ENCODE data around the gene RCN2.

The RCN2 gene

DNA sequence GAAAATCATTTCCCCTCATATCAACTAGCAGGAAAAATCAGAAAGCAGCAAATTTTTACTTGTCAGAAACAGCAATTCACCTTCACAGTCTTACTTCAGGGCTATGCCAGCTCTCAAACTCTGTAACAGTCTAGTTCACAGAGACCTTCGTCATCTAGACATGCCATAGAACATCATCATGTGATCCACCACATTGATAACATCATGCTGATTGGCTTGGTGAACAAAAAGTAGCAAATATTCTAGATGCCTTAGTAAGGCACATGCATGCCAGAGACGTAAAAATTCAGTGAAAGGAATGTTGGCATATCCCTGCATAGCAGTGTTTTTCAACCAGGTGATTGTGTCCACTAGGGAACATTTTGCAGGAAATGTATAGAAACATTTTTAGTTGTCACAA lies 17.8 kb upstream of the RCN2 start:
- Histone ChIP-seq H3K27ac (ENCODE audit: low read length) (no peak overlapping the region), H3K4me2 (ENCODE audit: insufficient read depth, low read length) (no peak overlapping the region), H3K4me3 (ENCODE audit: low read depth in 1 of 2, low read length in 2 of 2) (no peak overlapping the region), H3K27me3 (ENCODE audit: insufficient read depth, low read length, poor library complexity) (no peaks in the 10 kb centered on the region), H3K4me1 (ENCODE audit: insufficient read depth, low read length) (no peaks in the 10 kb centered on the region), H3K9ac (ENCODE audit: low read depth, low read length) (no peak overlapping the region), H3K36me3 (ENCODE audit: insufficient read depth, low read length) (no peaks in the 10 kb centered on the region), H4K20me1 (ENCODE audit: insufficient read depth, low read length) (no peaks in the 10 kb centered on the region), H3K79me2 (ENCODE audit: insufficient read depth, low read length) (no peaks in the 10 kb centered on the region), H3K9me3 (ENCODE audit: insufficient read depth, low read length, severe bottlenecking) (no peaks in the 10 kb centered on the region), H2AFZ (ENCODE audit: low read depth, low read length) (no peak overlapping the region)
- TF ChIP-seq, protein P1, sequence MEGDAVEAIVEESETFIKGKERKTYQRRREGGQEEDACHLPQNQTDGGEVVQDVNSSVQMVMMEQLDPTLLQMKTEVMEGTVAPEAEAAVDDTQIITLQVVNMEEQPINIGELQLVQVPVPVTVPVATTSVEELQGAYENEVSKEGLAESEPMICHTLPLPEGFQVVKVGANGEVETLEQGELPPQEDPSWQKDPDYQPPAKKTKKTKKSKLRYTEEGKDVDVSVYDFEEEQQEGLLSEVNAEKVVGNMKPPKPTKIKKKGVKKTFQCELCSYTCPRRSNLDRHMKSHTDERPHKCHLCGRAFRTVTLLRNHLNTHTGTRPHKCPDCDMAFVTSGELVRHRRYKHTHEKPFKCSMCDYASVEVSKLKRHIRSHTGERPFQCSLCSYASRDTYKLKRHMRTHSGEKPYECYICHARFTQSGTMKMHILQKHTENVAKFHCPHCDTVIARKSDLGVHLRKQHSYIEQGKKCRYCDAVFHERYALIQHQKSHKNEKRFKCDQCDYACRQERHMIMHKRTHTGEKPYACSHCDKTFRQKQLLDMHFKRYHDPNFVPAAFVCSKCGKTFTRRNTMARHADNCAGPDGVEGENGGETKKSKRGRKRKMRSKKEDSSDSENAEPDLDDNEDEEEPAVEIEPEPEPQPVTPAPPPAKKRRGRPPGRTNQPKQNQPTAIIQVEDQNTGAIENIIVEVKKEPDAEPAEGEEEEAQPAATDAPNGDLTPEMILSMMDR (IDR thresholded peaks at IDR 0.05; ENCODE audit: borderline replicate concordance, extremely low read depth, low read length, poor library complexity, severe bottlenecking) = no peak
- no peak for TF ChIP-seq EZH2 (IDR thresholded peaks at IDR 0.05; ENCODE audit: borderline replicate concordance, low read depth, low read length, severe bottlenecking)
- ATAC-seq (ENCODE audit: insufficient read depth, low read depth) = no peak
- no peak for DNase-seq

DNA sequence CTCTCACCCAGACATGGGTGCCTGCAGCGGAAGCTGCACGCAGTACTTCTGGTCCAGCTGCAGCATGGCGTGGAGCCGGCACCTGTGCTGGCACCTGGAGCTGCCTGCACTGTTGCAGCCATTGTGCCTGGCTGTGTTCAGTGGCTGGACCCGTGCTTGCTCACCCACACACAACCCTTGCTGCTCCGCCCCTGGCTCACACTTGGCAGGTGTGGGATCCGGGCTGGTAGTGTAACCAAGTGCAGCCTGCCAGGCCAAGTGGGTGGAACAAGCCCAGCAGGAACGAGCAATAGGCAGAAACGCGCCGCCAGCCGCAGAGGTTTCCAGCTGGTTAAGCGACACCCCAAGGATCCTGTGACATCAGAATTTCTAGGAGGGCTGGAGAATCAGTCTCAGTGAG lies 15.2 kb upstream of the RCN2 start:
- no peaks in the 10 kb centered on the region for H3K36me3 ChIP-seq (ENCODE audit: insufficient read depth, low read length)
- H4K20me1 ChIP-seq (ENCODE audit: insufficient read depth, low read length) = no peaks in the 10 kb centered on the region
- H3K9me3 ChIP-seq (ENCODE audit: insufficient read depth, low read length, severe bottlenecking) = no peaks in the 10 kb centered on the region
- no peak for ATAC-seq (ENCODE audit: insufficient read depth, low read depth)
- H3K79me2 ChIP-seq (ENCODE audit: insufficient read depth, low read length) = no peaks in the 10 kb centered on the region
- TF ChIP-seq, protein P1 (IDR thresholded peaks at IDR 0.05; ENCODE audit: borderline replicate concordance, extremely low read depth, low read length, poor library complexity, severe bottlenecking) = no peak
- no peak for TF ChIP-seq EZH2 (IDR thresholded peaks at IDR 0.05; ENCODE audit: borderline replicate concordance, low read depth, low read length, severe bottlenecking)
- no peak overlapping the region for H3K9ac ChIP-seq (ENCODE audit: low read depth, low read length)
- no peak overlapping the region for H2AFZ ChIP-seq (ENCODE audit: low read depth, low read length)
- H3K27me3 ChIP-seq (ENCODE audit: insufficient read depth, low read length, poor library complexity) = no peaks in the 10 kb centered on the region
- no peak overlapping the region for H3K4me2 ChIP-seq (ENCODE audit: insufficient read depth, low read length)
- DNase-seq = no peak
- H3K4me3 ChIP-seq (ENCODE audit: low read depth in 1 of 2, low read length in 2 of 2) = no peak overlapping the region
- no peaks in the 10 kb centered on the region for H3K4me1 ChIP-seq (ENCODE audit: insufficient read depth, low read length)
- H3K27ac ChIP-seq (ENCODE audit: low read length) = no peak overlapping the region

DNA sequence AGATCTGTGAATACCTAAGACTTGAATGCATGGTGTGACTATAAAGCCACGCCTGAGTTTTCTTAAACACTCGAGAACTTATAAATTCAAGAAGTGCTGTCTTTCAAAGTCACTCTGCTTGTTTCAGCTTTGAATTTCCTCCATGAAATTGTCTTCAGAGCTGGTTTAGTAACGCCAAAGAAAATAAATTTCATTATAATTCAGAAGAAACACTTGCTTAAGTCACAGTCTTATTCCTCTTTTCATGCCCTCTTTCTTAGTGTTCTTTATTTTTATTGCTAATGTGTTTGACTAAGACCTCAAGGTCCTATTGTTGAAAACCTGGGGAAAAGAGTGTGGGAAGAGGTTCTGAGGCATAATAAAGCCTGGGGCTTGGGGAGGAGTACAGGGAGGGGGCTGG lies 3.3 kb upstream of the RCN2 start:
- Histone ChIP-seq H3K4me3 (ENCODE audit: low read depth in 1 of 2, low read length in 2 of 2) (no peak overlapping the region), H3K4me1 (ENCODE audit: insufficient read depth, low read length) (peaks cover 19% of the 10 kb centered on the region), H2AFZ (ENCODE audit: low read depth, low read length) (no peak overlapping the region), H3K36me3 (ENCODE audit: insufficient read depth, low read length) (peaks cover 3% of the 10 kb centered on the region; the same call in 1 of the 2 replicates), H4K20me1 (ENCODE audit: insufficient read depth, low read length) (no peaks in the 10 kb centered on the region), H3K9ac (ENCODE audit: low read depth, low read length) (no peak overlapping the region), H3K27me3 (ENCODE audit: insufficient read depth, low read length, poor library complexity) (no peaks in the 10 kb centered on the region), H3K9me3 (ENCODE audit: insufficient read depth, low read length, severe bottlenecking) (no peaks in the 10 kb centered on the region), H3K4me2 (ENCODE audit: insufficient read depth, low read length) (no peak overlapping the region), H3K79me2 (ENCODE audit: insufficient read depth, low read length) (peaks cover 16% of the 10 kb centered on the region), H3K27ac (ENCODE audit: low read length) (no peak overlapping the region)
- ATAC-seq (ENCODE audit: insufficient read depth, low read depth) = no peak
- DNase-seq = no peak
- TF ChIP-seq, protein P1 (IDR thresholded peaks at IDR 0.05; ENCODE audit: borderline replicate concordance, extremely low read depth, low read length, poor library complexity, severe bottlenecking) = no peak
- TF ChIP-seq EZH2 (IDR thresholded peaks at IDR 0.05; ENCODE audit: borderline replicate concordance, low read depth, low read length, severe bottlenecking) = no peak
